Right atrium auricular region (tissue), 2 donors: ENCODE measurements around the gene ZNF341. TPM values are rescaled to one million over a fixed set of nuclear protein-coding genes. Genes with fewer than 3 reads are reported as not detected.

ENCODE experiments used
- DNase-seq: peaks from one replicate; pipeline ENCODE4 v3.0.0-alpha.2; 2019; ENCODE audit warnings: low spot score
- H3K27ac ChIP-seq, 2 donors: fragments of 200-600 bp; sonication (generic); 1 replicate in 1 of 2; 2 replicates in 1 of 2; pipeline ENCODE4 v1.5.1; 2016 to 2019
- H3K27me3 ChIP-seq, 2 donors: fragments of 200-600 bp; sonication (generic); one replicate each; pipeline versions ENCODE4 v1.5.1 to v1.6.0; 2017 to 2019
- H3K36me3 ChIP-seq: fragments of 200-600 bp; sonication (generic); one replicate; pipeline ENCODE4 v1.5.1; 2016
- H3K4me1 ChIP-seq, 2 donors: fragments of 200-600 bp; sonication (generic); one replicate each; pipeline versions ENCODE4 v1.5.1 to v1.6.0; 2017 to 2019
- H3K4me3 ChIP-seq, 2 donors: fragments of 200-600 bp; sonication (generic); 1 replicate in 1 of 2; 2 replicates in 1 of 2; pipeline ENCODE4 v1.5.1; 2017 to 2019; ENCODE audit warnings: mild to moderate bottlenecking in 1 of 2, moderate library complexity in 1 of 2
- H3K9me3 ChIP-seq, 2 donors: fragments of 200-600 bp; sonication (generic); one replicate each; pipeline ENCODE4 v1.5.1; 2019
- CTCF ChIP-seq, 2 donors: fragments of 200-600 bp; sonication (generic); IDR thresholded peaks; one replicate each; pipeline ENCODE4 v1.5.1; 2019; ENCODE audit warnings: antibody characterized with exemption in 2 of 2
- total RNA-seq, 2 donors: library from RNA; depleted of rRNA; stranded (reverse); fragments of >200 nt; gene quantifications; one replicate each; pipeline ENCODE4 v1.1.0, GENCODE V29; 2016

ZNF341 gene
- total RNA-seq, 2 donors from 2014 or later, result 1.0 to 1.8 TPM

DNA sequence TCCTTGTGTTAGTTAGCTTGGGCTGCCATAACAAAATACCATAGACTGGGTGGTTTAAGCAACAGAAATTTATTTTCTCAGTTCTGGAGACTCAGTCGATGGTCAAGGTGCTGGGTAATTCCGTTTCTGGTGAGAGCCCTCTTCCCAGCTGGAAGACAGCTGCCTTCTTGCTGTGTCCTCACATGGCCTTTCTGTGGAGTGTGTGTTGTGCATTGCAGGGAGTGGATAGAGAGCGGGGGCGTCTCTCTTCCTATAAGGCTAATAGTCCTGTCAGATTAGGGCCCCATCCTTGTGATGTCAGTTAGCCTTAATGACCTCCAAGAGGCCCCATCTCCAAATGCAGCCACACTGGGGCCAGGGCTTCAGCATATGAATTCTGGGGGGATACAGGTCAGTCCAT, 98.6 kb downstream of the ZNF341 start:
- no peak for TF ChIP-seq CTCF (IDR thresholded peaks at IDR 0.05)
- DNase-seq, result no peak
- no peaks in the 10 kb centered on the region for H3K36me3 ChIP-seq
- H3K27ac ChIP-seq, result no peak overlapping the region
- peaks cover 0 to 75% of the 10 kb centered on the region in 2 donors for H3K4me1 ChIP-seq
- no peaks in the 10 kb centered on the region for H3K9me3 ChIP-seq
- H3K27me3 ChIP-seq, result no peaks in the 10 kb centered on the region
- no peak overlapping the region for H3K4me3 ChIP-seq

DNA sequence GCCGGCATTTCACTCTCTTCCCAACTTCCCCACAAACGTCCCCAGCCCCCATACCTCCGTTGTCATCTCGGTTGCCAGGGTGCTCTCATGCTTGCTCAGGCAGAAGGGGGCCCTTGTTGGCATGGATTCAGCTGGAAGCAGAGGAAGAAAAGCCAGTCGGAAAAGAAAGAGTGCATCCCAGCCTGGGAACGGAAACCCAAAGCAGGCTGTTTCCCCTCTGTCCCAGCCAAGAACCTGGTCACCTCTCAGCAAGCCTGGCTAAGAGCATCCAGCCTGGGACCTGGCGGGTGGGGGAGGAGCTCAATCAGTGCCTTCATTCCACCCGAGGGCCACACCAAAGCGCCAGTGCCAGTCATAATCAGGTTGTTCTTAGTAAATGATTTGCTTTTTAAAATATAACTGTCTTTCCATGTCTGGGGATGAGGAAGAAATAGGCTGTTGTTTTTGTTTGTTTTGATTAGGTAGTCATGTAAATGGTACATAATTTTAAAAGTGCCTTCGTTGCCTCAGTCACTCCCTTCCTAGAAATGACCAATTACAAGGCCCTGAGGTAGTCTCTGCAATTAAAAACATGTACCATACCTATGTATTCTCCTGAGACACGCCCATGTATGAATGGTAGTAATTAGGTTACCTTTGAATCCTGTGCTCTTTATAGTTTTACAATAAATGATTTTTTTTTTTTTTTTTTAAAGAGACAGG, 100.5 kb downstream of the ZNF341 start:
- DNase-seq, result no peak
- H3K9me3 ChIP-seq, result no peaks in the 10 kb centered on the region
- peaks cover 0 to 75% of the 10 kb centered on the region in 2 donors for H3K4me1 ChIP-seq
- H3K36me3 ChIP-seq, result no peaks in the 10 kb centered on the region
- H3K27ac ChIP-seq, result no peak overlapping the region
- TF ChIP-seq CTCF (IDR thresholded peaks at IDR 0.05), result no peak
- H3K4me3 ChIP-seq, result no peak overlapping the region
- H3K27me3 ChIP-seq, result no peaks in the 10 kb centered on the region

- no peak overlapping the region for H3K4me3 ChIP-seq
- DNase-seq, result no peak
- H3K36me3 ChIP-seq, result no peaks in the 10 kb centered on the region
- H3K9me3 ChIP-seq, result no peaks in the 10 kb centered on the region
- no peak overlapping the region for H3K27ac ChIP-seq
- no peak for TF ChIP-seq CTCF (IDR thresholded peaks at IDR 0.05)
- H3K4me1 ChIP-seq, result peaks cover 0 to 75% of the 10 kb centered on the region in 2 donors
- H3K27me3 ChIP-seq, result no peaks in the 10 kb centered on the region
These were observed 101.5 kb downstream of the ZNF341 start for GRCh38 chr20:33833333-33833732.

DNA sequence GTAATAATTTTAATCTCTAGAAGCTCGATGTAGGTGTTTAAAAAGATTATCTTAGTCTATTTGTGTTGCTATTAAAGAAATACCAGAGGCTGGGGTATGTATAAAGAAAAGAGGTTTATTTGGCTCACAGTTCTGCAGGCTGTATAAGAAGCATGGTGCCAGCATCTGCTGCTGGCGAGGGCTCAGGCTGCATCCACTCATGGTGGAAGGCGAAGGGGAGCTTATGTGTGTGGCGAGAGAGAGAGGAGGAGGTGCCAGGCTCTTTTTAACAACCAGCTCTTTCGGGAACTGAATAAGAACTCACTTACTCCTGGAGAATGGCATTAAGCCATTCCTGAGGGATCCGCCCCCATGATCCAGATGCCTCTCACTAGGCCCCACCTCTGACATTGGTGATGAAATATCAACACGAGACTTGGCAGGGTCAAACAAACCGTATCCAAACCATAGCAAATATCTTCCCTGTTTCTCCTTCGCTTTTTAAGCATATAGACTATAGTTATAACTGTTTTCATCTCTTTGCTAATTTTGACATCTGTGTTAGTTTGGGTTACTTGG, 103.9 kb downstream of the ZNF341 start:
- Histone ChIP-seq H3K27me3 (no peaks in the 10 kb centered on the region), H3K4me3 (no peak overlapping the region), H3K36me3 (no peaks in the 10 kb centered on the region), H3K27ac (no peak overlapping the region), H3K4me1 (peaks cover 0 to 77% of the 10 kb centered on the region in 2 donors), H3K9me3 (no peaks in the 10 kb centered on the region)
- TF ChIP-seq CTCF (IDR thresholded peaks at IDR 0.05), result no peak
- no peak for DNase-seq

DNA sequence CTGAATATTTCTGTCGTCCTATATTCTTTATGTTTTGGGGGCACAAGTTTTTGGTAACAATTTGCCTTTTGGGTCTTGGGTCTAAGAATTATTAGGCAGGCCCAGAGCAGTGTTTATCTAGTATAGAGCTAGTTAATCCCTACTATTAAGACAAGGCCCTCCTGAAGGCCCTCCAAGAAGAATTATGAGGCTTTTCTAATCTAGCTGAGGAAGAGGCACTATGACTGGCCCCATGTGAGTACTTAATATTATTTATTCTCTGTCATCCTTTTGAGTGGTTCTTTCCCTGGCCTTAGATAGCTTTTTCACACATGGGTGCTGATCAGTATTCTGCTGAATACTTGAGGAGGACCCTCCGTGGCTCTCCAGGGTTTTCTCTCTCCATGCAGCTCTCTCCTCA, 104.5 kb downstream of the ZNF341 start:
- Histone ChIP-seq H3K9me3 (no peaks in the 10 kb centered on the region), H3K36me3 (no peaks in the 10 kb centered on the region), H3K4me3 (no peak overlapping the region), H3K27me3 (no peaks in the 10 kb centered on the region), H3K4me1 (peaks cover 0 to 83% of the 10 kb centered on the region in 2 donors), H3K27ac (no peak overlapping the region)
- TF ChIP-seq CTCF (IDR thresholded peaks at IDR 0.05), result no peak
- DNase-seq, result no peak
